Vagina (tissue), 2 donors: ENCODE data around the gene CLK2.

ENCODE experiments used
- POLR2AphosphoS5 ChIP-seq, 2 donors: sonication (generic); formaldehyde crosslinking; IDR thresholded peaks; one replicate each; pipeline ENCODE4 v1.9.0; 2017; ENCODE audit warnings: antibody characterized with exemption in 2 of 2, mild to moderate bottlenecking in 2 of 2, low read depth in 1 of 2; ENCODE audit not compliant: insufficient read depth in 1 of 2
- TF ChIP-seq, protein P1 (sequence below), 3 experiments: fragments of 450-650 bp in 2 of 3; fragments of 200-600 bp in 1 of 3; sonication (generic) in 1 of 3; IDR thresholded peaks; one replicate each; pipeline ENCODE4 v1.5.1; 2017 to 2019; ENCODE audit warnings: antibody characterized with exemption in 3 of 3, mild to moderate bottlenecking in 2 of 3, moderate library complexity in 2 of 3

- TF ChIP-seq POLR2AphosphoS5 (IDR thresholded peaks at IDR 0.05; ENCODE audit: insufficient read depth in 1 of 2, low read depth in 1 of 2): no peak
- TF ChIP-seq, protein P1, sequence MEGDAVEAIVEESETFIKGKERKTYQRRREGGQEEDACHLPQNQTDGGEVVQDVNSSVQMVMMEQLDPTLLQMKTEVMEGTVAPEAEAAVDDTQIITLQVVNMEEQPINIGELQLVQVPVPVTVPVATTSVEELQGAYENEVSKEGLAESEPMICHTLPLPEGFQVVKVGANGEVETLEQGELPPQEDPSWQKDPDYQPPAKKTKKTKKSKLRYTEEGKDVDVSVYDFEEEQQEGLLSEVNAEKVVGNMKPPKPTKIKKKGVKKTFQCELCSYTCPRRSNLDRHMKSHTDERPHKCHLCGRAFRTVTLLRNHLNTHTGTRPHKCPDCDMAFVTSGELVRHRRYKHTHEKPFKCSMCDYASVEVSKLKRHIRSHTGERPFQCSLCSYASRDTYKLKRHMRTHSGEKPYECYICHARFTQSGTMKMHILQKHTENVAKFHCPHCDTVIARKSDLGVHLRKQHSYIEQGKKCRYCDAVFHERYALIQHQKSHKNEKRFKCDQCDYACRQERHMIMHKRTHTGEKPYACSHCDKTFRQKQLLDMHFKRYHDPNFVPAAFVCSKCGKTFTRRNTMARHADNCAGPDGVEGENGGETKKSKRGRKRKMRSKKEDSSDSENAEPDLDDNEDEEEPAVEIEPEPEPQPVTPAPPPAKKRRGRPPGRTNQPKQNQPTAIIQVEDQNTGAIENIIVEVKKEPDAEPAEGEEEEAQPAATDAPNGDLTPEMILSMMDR (IDR thresholded peaks at IDR 0.05): no peak
Observed at GRCh38 chr1:155251566-155251965, 21.7 kb downstream of the CLK2 start.
